Measurements from ENCODE around the gene RYR3.

Gene RYR3

GRCh38 chr15:33311312-33311971 is 675 bp downstream of the RYR3 start:
- Histone ChIP-seq H3K27me3 (peaks cover 90% of the 10 kb centered on the region), H3K9me3 (no peaks in the 10 kb centered on the region), H3K36me3 (no peaks in the 10 kb centered on the region), H3K4me3 (ENCODE audit: low read depth in 1 of 2, low read length in 1 of 2) (no peak overlapping the region), H3K4me1 (ENCODE audit: control insufficient read depth in 1 of 2, insufficient read depth in 1 of 2, low read depth in 1 of 2, low read length in 1 of 2) (no peaks in the 10 kb centered on the region), H3K27ac (no peak overlapping the region)
- no peak for TF ChIP-seq CTCF (IDR thresholded peaks at IDR 0.05)

GRCh38 chr15:33313491-33313890 is 2.7 kb downstream of the RYR3 start:
- H3K36me3 ChIP-seq = no peaks in the 10 kb centered on the region
- no peak overlapping the region for H3K4me3 ChIP-seq (ENCODE audit: low read depth in 1 of 2, low read length in 1 of 2)
- H3K27ac ChIP-seq = no peak overlapping the region
- no peaks in the 10 kb centered on the region for H3K4me1 ChIP-seq (ENCODE audit: control insufficient read depth in 1 of 2, insufficient read depth in 1 of 2, low read depth in 1 of 2, low read length in 1 of 2)
- H3K9me3 ChIP-seq = no peaks in the 10 kb centered on the region
- peaks cover 71% of the 10 kb centered on the region for H3K27me3 ChIP-seq
- TF ChIP-seq CTCF (IDR thresholded peaks at IDR 0.05) = no peak

- peaks cover 66% of the 10 kb centered on the region for H3K27me3 ChIP-seq
- H3K4me3 ChIP-seq (ENCODE audit: low read depth in 1 of 2, low read length in 1 of 2) = no peak overlapping the region
- no peak for TF ChIP-seq CTCF (IDR thresholded peaks at IDR 0.05)
- no peaks in the 10 kb centered on the region for H3K4me1 ChIP-seq (ENCODE audit: control insufficient read depth in 1 of 2, insufficient read depth in 1 of 2, low read depth in 1 of 2, low read length in 1 of 2)
- H3K36me3 ChIP-seq = no peaks in the 10 kb centered on the region
- H3K9me3 ChIP-seq = no peaks in the 10 kb centered on the region
- H3K27ac ChIP-seq = no peak overlapping the region
Observed at GRCh38 chr15:33314069-33314468, 3.3 kb downstream of the RYR3 start.

- Histone ChIP-seq H3K4me1 (ENCODE audit: control insufficient read depth in 1 of 2, insufficient read depth in 1 of 2, low read depth in 1 of 2, low read length in 1 of 2) (no peaks in the 10 kb centered on the region), H3K4me3 (ENCODE audit: low read depth in 1 of 2, low read length in 1 of 2) (no peak overlapping the region), H3K36me3 (no peaks in the 10 kb centered on the region), H3K27ac (no peak overlapping the region), H3K27me3 (peaks cover 56% of the 10 kb centered on the region), H3K9me3 (no peaks in the 10 kb centered on the region)
- TF ChIP-seq CTCF (IDR thresholded peaks at IDR 0.05) = no peak
Observed at GRCh38 chr15:33315044-33315443, 4.3 kb downstream of the RYR3 start.

- H3K4me1 ChIP-seq (ENCODE audit: control insufficient read depth in 1 of 2, insufficient read depth in 1 of 2, low read depth in 1 of 2, low read length in 1 of 2) = no peaks in the 10 kb centered on the region
- no peak overlapping the region for H3K4me3 ChIP-seq (ENCODE audit: low read depth in 1 of 2, low read length in 1 of 2)
- no peak overlapping the region for H3K27ac ChIP-seq
- no peaks in the 10 kb centered on the region for H3K9me3 ChIP-seq
- TF ChIP-seq CTCF (IDR thresholded peaks at IDR 0.05) = no peak
- H3K36me3 ChIP-seq = no peaks in the 10 kb centered on the region
- peaks cover 27% of the 10 kb centered on the region for H3K27me3 ChIP-seq
Observed at GRCh38 chr15:33317896-33318295, 7.1 kb downstream of the RYR3 start.

All from neutrophil (primary cell).